HG03280 (cell line): ENCODE measurements around the gene ELOB.

ENCODE experiments used
- ATAC-seq: cut with Tn5 transposase; IDR thresholded peaks from one replicate; pipeline ENCODE4 v1.9.1; 2021; ENCODE audit warnings: mild to moderate bottlenecking, moderate library complexity; ENCODE audit not compliant: unreplicated experiment

The ELOB gene

GRCh38 chr16:2784358-2785100 is 7.4 kb upstream of the ELOB start:
- no peak for ATAC-seq

- ATAC-seq, result no peak
Observed at GRCh38 chr16:2783581-2784357, 6.7 kb upstream of the ELOB start.

- ATAC-seq, result no peak
Observed at GRCh38 chr16:2782583-2783351, 5.7 kb upstream of the ELOB start.

- ATAC-seq, result no peak
Observed at GRCh38 chr16:2779978-2780898, 3.2 kb upstream of the ELOB start.

GRCh38 chr16:2779151-2779920 is 2.3 kb upstream of the ELOB start:
- ATAC-seq, result no peak

GRCh38 chr16:2778630-2778958 is 1.5 kb upstream of the ELOB start:
- ATAC-seq, result no peak

- no peak for ATAC-seq
Observed at GRCh38 chr16:2777903-2778629, 986 bp upstream of the ELOB start.

GRCh38 chr16:2776500-2777139 is 460 bp downstream of the ELOB start:
- peak; percentile 25 for ATAC-seq

GRCh38 chr16:2775765-2776499 is 1.1 kb downstream of the ELOB start:
- no peak for ATAC-seq

GRCh38 chr16:2775131-2775716 is 1.9 kb downstream of the ELOB start:
- no peak for ATAC-seq

GRCh38 chr16:2774161-2774891 is 2.8 kb downstream of the ELOB start:
- no peak for ATAC-seq

- no peak for ATAC-seq
Observed at GRCh38 chr16:2773188-2773968, 3.7 kb downstream of the ELOB start.

- ATAC-seq, result no peak
Observed at GRCh38 chr16:2771496-2772402, 5.3 kb downstream of the ELOB start.

- no peak for ATAC-seq
Observed at GRCh38 chr16:2770057-2770951, 6.8 kb downstream of the ELOB start.
